Endothelial cell of umbilical vein (primary cell): ENCODE measurements around the gene XIST. TPM values are rescaled to one million over a fixed set of nuclear protein-coding genes. Genes with fewer than 3 reads are reported as not detected.
"Not testable (repeated sequence)": the region's sequence is repeated elsewhere in the genome, so short reads cannot be mapped to it uniquely, and the experiment has no call there.

Experiments
- Bru-seq: library from RNA; stranded (reverse); fragments of 400-500 nt; gene quantifications from one replicate; lab custom pipeline; 2021; lab: Mats Ljungman, UMichigan
- BruChase-seq, 2 experiments: library from RNA; stranded (reverse); fragments of 400-500 nt; gene quantifications; one replicate each; lab custom pipeline; 2021; lab: Mats Ljungman, UMichigan
- BruUV-seq: library from RNA; stranded (reverse); fragments of 400-500 nt; replicated peaks from 2 replicates; lab custom pipeline; 2021; lab: Mats Ljungman, UMichigan
- CTCF ChIA-PET: fragments of 300-600, 350-600 bp; sonication (Branson Sonifier 250); formaldehyde crosslinking; loops from one replicate; lab custom pipeline; 2021; ENCODE audit warnings: antibody characterized with exemption, inconsistent platforms; lab: Charles Lee
- POLR2A ChIA-PET: fragments of 300-600, 350-600 bp; sonication (Branson Sonifier 250); formaldehyde crosslinking; loops from one replicate; lab custom pipeline; 2021; ENCODE audit warnings: antibody characterized with exemption, inconsistent platforms; lab: Charles Lee
- DNase-seq: peaks from one replicate; pipeline ENCODE4 v3.0.0-alpha.2; 2011; ENCODE audit warnings: low read depth, low spot score
- FAIRE-seq: peaks from 2 replicates; lab custom pipeline; 2011; peaks lifted over from hg19 to GRCh38; lab: Jason Lieb, UNC
- H2AFZ ChIP-seq: 2 replicates; pipeline ENCODE4 v1.6.0; 2012; ENCODE audit warnings: low read depth, low read length, control low read depth, inconsistent platforms
- H3K27ac ChIP-seq: 2 replicates; pipeline ENCODE4 v1.5.1; 2011; ENCODE audit warnings: low read depth, mild to moderate bottlenecking, control low read depth, low read length, moderate library complexity; ENCODE audit not compliant: insufficient read depth
- H3K27me3 ChIP-seq, 2 experiments: 2 replicates each; pipeline versions ENCODE4 v1.6.0 to v1.6.1; 2011; ENCODE audit warnings: low read length in 2 of 2, mixed read lengths in 1 of 2; ENCODE audit not compliant: control insufficient read depth in 2 of 2, insufficient read depth in 2 of 2
- H3K36me3 ChIP-seq, 2 experiments: 2 replicates in 1 of 2; 3 replicates in 1 of 2; pipeline ENCODE4 v1.5.1; 2011; ENCODE audit warnings: low read length in 2 of 2, mild to moderate bottlenecking in 1 of 2, moderate library complexity in 1 of 2; ENCODE audit not compliant: control insufficient read depth in 2 of 2, insufficient read depth in 2 of 2; ENCODE audit errors: extremely low read depth in 1 of 2
- H3K4me1 ChIP-seq: 3 replicates; pipeline ENCODE4 v1.5.1; 2011; ENCODE audit warnings: mild to moderate bottlenecking, low read length; ENCODE audit not compliant: control insufficient read depth, insufficient read depth; ENCODE audit errors: extremely low read depth
- H3K4me2 ChIP-seq: 2 replicates; pipeline ENCODE4 v1.6.1; 2011; ENCODE audit warnings: low read length, control low read depth, mixed read lengths; ENCODE audit not compliant: insufficient read depth
- H3K4me3 ChIP-seq, 3 experiments: fragments of 200-600 bp in 1 of 3; sonication (generic), shearing (Covaris generic) in 1 of 3; replicated peaks in 1 of 3; 2 replicates each; pipeline ENCODE4 v1.5.1; 2011 to 2016; ENCODE audit warnings: control low read depth in 3 of 3, low read length in 3 of 3, mild to moderate bottlenecking in 2 of 3, inconsistent platforms in 1 of 3, low read depth in 1 of 3, moderate library complexity in 1 of 3; ENCODE audit not compliant: insufficient read depth in 1 of 3
- H3K79me2 ChIP-seq: 2 replicates; pipeline ENCODE4 v1.6.0; 2012; ENCODE audit warnings: low read length, inconsistent platforms; ENCODE audit not compliant: control insufficient read depth, insufficient read depth
- H3K9ac ChIP-seq: replicated peaks from 2 replicates; pipeline ENCODE3; 2011; ENCODE audit warnings: low read length, control low read depth; ENCODE audit not compliant: insufficient read depth; ENCODE audit errors: extremely low read depth
- H3K9me1 ChIP-seq: replicated peaks from 3 replicates; pipeline ENCODE4 v1.6.0; 2011; ENCODE audit warnings: mild to moderate bottlenecking, low read length; ENCODE audit not compliant: control insufficient read depth, insufficient read depth; ENCODE audit errors: extremely low read depth
- H3K9me3 ChIP-seq: replicated peaks from 2 replicates; pipeline ENCODE4 v1.5.1; 2012; ENCODE audit warnings: low read length, inconsistent platforms; ENCODE audit not compliant: control insufficient read depth, insufficient read depth
- H4K20me1 ChIP-seq: replicated peaks from 2 replicates; pipeline ENCODE3; 2011; ENCODE audit warnings: mild to moderate bottlenecking, low read length; ENCODE audit not compliant: control insufficient read depth, insufficient read depth; ENCODE audit errors: extremely low read depth
- EZH2 ChIP-seq: IDR thresholded peaks from 2 replicates; pipeline ENCODE4 v1.6.1; 2012; ENCODE audit warnings: borderline replicate concordance, low read depth, mild to moderate bottlenecking, moderate library complexity, low read length, inconsistent platforms; ENCODE audit not compliant: severe bottlenecking
- FOS ChIP-seq: IDR thresholded peaks from 2 replicates; pipeline ENCODE4 v1.6.1; 2011; ENCODE audit warnings: mild to moderate bottlenecking, low read length, moderate library complexity, borderline replicate concordance; ENCODE audit not compliant: insufficient read depth
- GATA2 ChIP-seq: IDR thresholded peaks from 2 replicates; pipeline ENCODE4 v1.7.0; 2011; ENCODE audit warnings: low read depth, mild to moderate bottlenecking, moderate library complexity, mixed read lengths, low read length; ENCODE audit not compliant: insufficient read length, insufficient read depth
- JUN ChIP-seq: IDR thresholded peaks from 2 replicates; pipeline ENCODE4 v1.6.1; 2011; ENCODE audit warnings: borderline replicate concordance, low read depth; ENCODE audit not compliant: insufficient read length, insufficient read depth
- MAX ChIP-seq: IDR thresholded peaks from 2 replicates; pipeline ENCODE4 v1.6.1; 2011; ENCODE audit not compliant: insufficient read depth, insufficient read length
- MYC ChIP-seq: IDR thresholded peaks from one replicate; pipeline ENCODE4 v1.6.1; 2011; ENCODE audit warnings: mild to moderate bottlenecking, low read depth, low read length
- POLR2A ChIP-seq: IDR thresholded peaks from 2 replicates; pipeline ENCODE4 v1.6.1; 2012; ENCODE audit warnings: low read depth, mild to moderate bottlenecking, control low read depth, low read length
- POLR2AphosphoS5 ChIP-seq: IDR thresholded peaks from 2 replicates; pipeline ENCODE4 v1.6.1; 2012; ENCODE audit warnings: low read depth, mild to moderate bottlenecking, control low read depth, low read length, moderate library complexity; ENCODE audit not compliant: insufficient read depth
- dilution Hi-C: fragments of 300-500 bp; cut with MboI; formaldehyde crosslinking; loops from one replicate; pipeline ENCODE4 v1.15.0; 2019; ENCODE audit warnings: low sequenced_read_pairs; ENCODE audit not compliant: extremely low pct_ligation_motif_present
- intact Hi-C: fragments of 100-400 bp; cut with micrococcal nuclease; formaldehyde crosslinking; loops from one replicate; pipeline ENCODE4 v1.10.0; 2022
- long read RNA-seq: library from polyadenylated mRNA; stranded (forward); transcript quantifications from one replicate; pipeline ENCODE4 v2.0.0, GENCODE V29; 2021
- polyA minus RNA-seq, 3 experiments: library from RNA; depleted of rRNA, polyadenylated mRNA; stranded (reverse); fragments of >200 nt; gene quantifications; 1 replicate in 1 of 3; 2 replicates in 2 of 3; pipeline ENCODE4 v1.2.3, GENCODE V29; 2011
- polyA plus RNA-seq, 4 experiments: library from polyadenylated mRNA; depleted of rRNA in 3 of 4; stranded (reverse) in 3 of 4; unstranded in 1 of 4; fragments of >200 nt; gene quantifications; 2 replicates each; pipeline versions ENCODE4 v1.2.1 to v1.2.3, GENCODE V29; 2011 to 2012; ENCODE audit warnings: missing spikeins in 1 of 4
- total RNA-seq: library from RNA; stranded (reverse); gene quantifications from 2 replicates; pipeline ENCODE4 v1.2.3, GENCODE V29; 2021
- TF ChIP-seq, protein P1 (sequence below), 2 donors: IDR thresholded peaks; 1 replicate in 1 of 2; 2 replicates in 1 of 2; pipeline ENCODE4 v1.5.1; 2011; ENCODE audit warnings: low read length in 2 of 2, mild to moderate bottlenecking in 2 of 2, moderate library complexity in 2 of 2, control low read depth in 1 of 2, inconsistent platforms in 1 of 2, low read depth in 1 of 2; ENCODE audit not compliant: insufficient read depth in 1 of 2; ENCODE audit errors: extremely low read depth in 1 of 2

XIST gene
- total RNA-seq (0.07 TPM in 1 of 2 replicates, not detected in the other), polyA plus RNA-seq (0.03 TPM in 1 of 2 replicates, not detected in the other), polyA minus RNA-seq (6.8 and 13.0 TPM in 2 replicates), Bru-seq, nascent RNA (percentile 10 among the genes with signal in this experiment), BruChase-seq, experiment 1, labeled RNA remaining after a 6-hour chase (percentile 23 among the genes with signal in this experiment), BruChase-seq, experiment 2, labeled RNA remaining after a 2-hour chase (percentile 17 among the genes with signal in this experiment)
- not detected in 2 replicates for polyA plus RNA-seq (2011; cell fraction: cytosol; rRNA removed)
- polyA plus RNA-seq (2011; cell fraction: nucleus; rRNA removed): 0.10 TPM in 1 of 2 replicates, not detected in the other
- not detected in 2 replicates for polyA plus RNA-seq (2012)
- polyA minus RNA-seq (2011; cell fraction: cytosol; rRNA and poly(A)+ RNA removed): 0.61 TPM
- polyA minus RNA-seq (2011; cell fraction: nucleus; rRNA and poly(A)+ RNA removed): 0.19 and 0.34 TPM in 2 replicates
- long read RNA-seq: 0 reads

GRCh38 chrX:73852467-73852866 lies at the start of gene XIST:
XIST (minus strand) TSS chrX:73852714.
- intact Hi-C loops: no loop called here
- CTCF ChIA-PET: interaction anchor here (2.1 kb wide), 1 partner anchor 164 kb away, joined by 12 read pairs; no protein-coding TSS in a partner anchor

DNA sequence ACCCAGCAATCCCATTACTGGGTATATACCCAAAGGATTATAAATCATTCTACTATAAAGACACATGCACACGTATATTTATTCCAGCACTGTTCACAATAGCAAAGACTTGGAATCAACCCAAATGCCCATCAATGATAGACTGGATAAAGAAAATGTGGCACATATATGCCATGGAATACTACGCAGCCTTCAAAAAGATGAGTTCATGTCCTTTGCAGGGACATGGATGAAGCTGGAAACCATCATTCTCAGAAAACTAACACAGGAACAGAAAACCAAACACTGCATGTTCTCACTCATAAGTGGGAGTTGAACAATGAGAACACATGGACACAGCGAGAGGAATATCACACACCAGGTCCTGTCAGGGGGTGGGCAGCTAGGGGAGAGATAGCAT lies 45.8 kb upstream of the XIST start:
- H3K79me2 ChIP-seq, H3K36me3 ChIP-seq, H4K20me1 ChIP-seq, H3K4me1 ChIP-seq, H3K27ac ChIP-seq, H2AFZ ChIP-seq, H3K9me3 ChIP-seq, H3K4me3 ChIP-seq, DNase-seq, POLR2A ChIA-PET, H3K4me2 ChIP-seq, BruUV-seq, CTCF ChIA-PET, H3K9ac ChIP-seq, H3K27me3 ChIP-seq, FAIRE-seq, intact Hi-C loops, H3K9me1 ChIP-seq, dilution Hi-C loops: not testable (repeated sequence)

More at GRCh38 chrX:73852467-73852866, at the start of gene XIST:
- Histone ChIP-seq H3K27ac (no peak within 1 kb of the TSS), H3K4me3 (no peak within 1 kb of the TSS), H3K4me1 (peaks cover 5% of the 10 kb centered on the region), H4K20me1 (no peaks in the 10 kb centered on the region), H3K4me2 (no peak within 1 kb of the TSS), H3K36me3 (no peaks in the 10 kb centered on the region), H3K9ac (no peak within 1 kb of the TSS), H2AFZ (no peak within 1 kb of the TSS), H3K27me3 (peaks cover 0 to 2% of the 10 kb centered on the region in 2 experiments), H3K9me1 (no peaks in the 10 kb centered on the region), H3K79me2 (no peaks in the 10 kb centered on the region), H3K9me3 (no peaks in the 10 kb centered on the region)
- dilution Hi-C loops: no loop called here
- TF ChIP-seq FOS (no peak), MYC (no peak), JUN (no peak), GATA2 (no peak), POLR2AphosphoS5 (no peak), MAX (no peak), EZH2 (no peak), POLR2A (no peak)
- TF ChIP-seq, protein P1, sequence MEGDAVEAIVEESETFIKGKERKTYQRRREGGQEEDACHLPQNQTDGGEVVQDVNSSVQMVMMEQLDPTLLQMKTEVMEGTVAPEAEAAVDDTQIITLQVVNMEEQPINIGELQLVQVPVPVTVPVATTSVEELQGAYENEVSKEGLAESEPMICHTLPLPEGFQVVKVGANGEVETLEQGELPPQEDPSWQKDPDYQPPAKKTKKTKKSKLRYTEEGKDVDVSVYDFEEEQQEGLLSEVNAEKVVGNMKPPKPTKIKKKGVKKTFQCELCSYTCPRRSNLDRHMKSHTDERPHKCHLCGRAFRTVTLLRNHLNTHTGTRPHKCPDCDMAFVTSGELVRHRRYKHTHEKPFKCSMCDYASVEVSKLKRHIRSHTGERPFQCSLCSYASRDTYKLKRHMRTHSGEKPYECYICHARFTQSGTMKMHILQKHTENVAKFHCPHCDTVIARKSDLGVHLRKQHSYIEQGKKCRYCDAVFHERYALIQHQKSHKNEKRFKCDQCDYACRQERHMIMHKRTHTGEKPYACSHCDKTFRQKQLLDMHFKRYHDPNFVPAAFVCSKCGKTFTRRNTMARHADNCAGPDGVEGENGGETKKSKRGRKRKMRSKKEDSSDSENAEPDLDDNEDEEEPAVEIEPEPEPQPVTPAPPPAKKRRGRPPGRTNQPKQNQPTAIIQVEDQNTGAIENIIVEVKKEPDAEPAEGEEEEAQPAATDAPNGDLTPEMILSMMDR (IDR thresholded peaks at IDR 0.05; ENCODE audit: extremely low read depth in 1 of 2, insufficient read depth in 1 of 2, low read depth in 1 of 2, low read length in 2 of 2): no peak
- no peak for FAIRE-seq
- no peak for DNase-seq
- BruUV-seq: no TSS peak
- POLR2A ChIA-PET: no interaction called here
